Activated effector memory CD4-positive, alpha-beta T cell treated with Interleukin-2 at 50 U/mL for 16 hours (primary cell): ENCODE measurements around the gene FBXO22.
"Not testable (repeated sequence)": the region's sequence is repeated elsewhere in the genome, so short reads cannot be mapped to it uniquely, and the experiment has no call there.

Source experiments
- DNase-seq: peaks from one replicate; pipeline ENCODE4 v3.0.0-alpha.2; 2020

FBXO22 gene

GRCh38 chr15:75903331-75904239 is at the start of gene FBXO22:
FBXO22 (plus strand) TSS chr15:75903878; CDS start chr15:75903964, 86 bp downstream.
- peak; percentile 83 for DNase-seq

- no peak for DNase-seq
These were observed 45.8 kb upstream of the FBXO22 start for GRCh38 chr15:75857886-75858285.

GRCh38 chr15:75861750-75862402 is 41.8 kb upstream of the FBXO22 start:
- no peak for DNase-seq

GRCh38 chr15:75862796-75863195 is 40.9 kb upstream of the FBXO22 start:
- DNase-seq: no peak

GRCh38 chr15:75864213-75865059 is 39.2 kb upstream of the FBXO22 start:
- DNase-seq: no peak

GRCh38 chr15:75866045-75866444 is 37.6 kb upstream of the FBXO22 start:
- DNase-seq: not testable (repeated sequence)

GRCh38 chr15:75866916-75867315 is 36.8 kb upstream of the FBXO22 start:
- DNase-seq: no peak

GRCh38 chr15:75867449-75867848 is 36.2 kb upstream of the FBXO22 start:
- DNase-seq: no peak

GRCh38 chr15:75868019-75868418 is 35.7 kb upstream of the FBXO22 start:
- no peak for DNase-seq

- DNase-seq: no peak
These were observed 34.2 kb upstream of the FBXO22 start for GRCh38 chr15:75869446-75869845.

GRCh38 chr15:75871589-75871988 is 32.1 kb upstream of the FBXO22 start:
- not testable (repeated sequence) for DNase-seq

- DNase-seq: no peak
These were observed 31.2 kb upstream of the FBXO22 start for GRCh38 chr15:75872403-75872990.

GRCh38 chr15:75884041-75884440 is 19.6 kb upstream of the FBXO22 start:
- DNase-seq: no peak

GRCh38 chr15:75887178-75887577 is 16.5 kb upstream of the FBXO22 start:
- no peak for DNase-seq

GRCh38 chr15:75891895-75892294 is 11.8 kb upstream of the FBXO22 start:
- no peak for DNase-seq

GRCh38 chr15:75895731-75896130 is 7.9 kb upstream of the FBXO22 start:
- no peak for DNase-seq

GRCh38 chr15:75900577-75900976 is 3.1 kb upstream of the FBXO22 start:
- DNase-seq: no peak

GRCh38 chr15:75902129-75902557 is 1.5 kb upstream of the FBXO22 start:
- DNase-seq: no peak

GRCh38 chr15:75905231-75905630 is 1.6 kb downstream of the FBXO22 start:
- DNase-seq: no peak

- not testable (repeated sequence) for DNase-seq
These were observed 6.7 kb downstream of the FBXO22 start for GRCh38 chr15:75910355-75910754.

- DNase-seq: no peak
These were observed 13.3 kb downstream of the FBXO22 start for GRCh38 chr15:75916978-75917377.

GRCh38 chr15:75918135-75918534 is 14.5 kb downstream of the FBXO22 start:
- no peak for DNase-seq

- DNase-seq: no peak
These were observed 16.4 kb downstream of the FBXO22 start for GRCh38 chr15:75920079-75920478.
